GM18909 (cell line): ENCODE data around the gene MATK.

Experiments
- ATAC-seq: cut with Tn5 transposase; IDR thresholded peaks from one replicate; pipeline ENCODE4 v1.9.1; 2021; ENCODE audit warnings: mild to moderate bottlenecking; ENCODE audit not compliant: unreplicated experiment, poor library complexity

The MATK gene, protein sequence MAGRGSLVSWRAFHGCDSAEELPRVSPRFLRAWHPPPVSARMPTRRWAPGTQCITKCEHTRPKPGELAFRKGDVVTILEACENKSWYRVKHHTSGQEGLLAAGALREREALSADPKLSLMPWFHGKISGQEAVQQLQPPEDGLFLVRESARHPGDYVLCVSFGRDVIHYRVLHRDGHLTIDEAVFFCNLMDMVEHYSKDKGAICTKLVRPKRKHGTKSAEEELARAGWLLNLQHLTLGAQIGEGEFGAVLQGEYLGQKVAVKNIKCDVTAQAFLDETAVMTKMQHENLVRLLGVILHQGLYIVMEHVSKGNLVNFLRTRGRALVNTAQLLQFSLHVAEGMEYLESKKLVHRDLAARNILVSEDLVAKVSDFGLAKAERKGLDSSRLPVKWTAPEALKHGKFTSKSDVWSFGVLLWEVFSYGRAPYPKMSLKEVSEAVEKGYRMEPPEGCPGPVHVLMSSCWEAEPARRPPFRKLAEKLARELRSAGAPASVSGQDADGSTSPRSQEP

DNA sequence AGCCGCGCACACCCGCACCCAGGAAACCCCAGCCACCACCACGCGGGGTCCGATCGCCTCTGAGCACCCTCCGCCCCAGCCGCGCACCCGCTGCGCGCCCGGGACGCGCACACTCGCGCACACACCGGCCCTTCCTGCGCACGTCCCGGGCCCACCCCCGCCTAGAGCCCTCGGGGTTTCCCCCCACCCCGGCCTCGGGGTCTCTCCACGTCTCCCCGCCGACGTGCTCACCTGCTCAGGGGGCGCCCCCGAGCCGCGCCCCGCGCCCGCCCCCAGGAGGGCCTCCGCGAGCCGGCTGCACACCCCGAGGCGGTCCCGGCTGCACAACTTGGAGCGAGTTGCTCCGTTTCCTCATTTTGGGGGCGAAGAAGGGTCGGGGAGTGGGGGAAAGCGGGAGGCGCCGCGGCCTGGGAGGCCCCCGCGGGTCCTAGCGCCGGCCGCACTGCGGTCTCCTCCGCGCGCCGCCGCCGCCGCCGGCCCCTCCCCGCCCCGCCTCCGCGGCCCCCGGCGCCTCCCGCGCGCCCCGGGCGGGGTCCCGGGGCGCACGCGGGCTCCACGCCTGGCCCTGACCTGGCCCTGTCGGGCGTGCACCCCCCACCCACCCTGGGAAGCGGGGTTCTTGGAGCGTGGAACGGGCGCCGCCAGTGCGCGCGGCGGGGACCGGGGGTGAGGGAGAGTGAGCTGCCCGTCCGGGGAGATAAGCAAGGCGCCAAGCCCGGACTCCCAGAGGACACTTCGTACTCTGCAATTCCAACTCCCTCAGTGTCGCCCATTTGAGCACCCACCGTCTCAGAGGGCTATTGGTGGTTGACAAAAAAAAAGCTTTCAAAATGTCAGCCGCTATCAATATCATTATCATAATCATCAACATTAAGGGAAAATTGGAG is at the start of gene MATK:
MATK (minus strand) TSS at position 444 of the 887 bp plus-strand sequence. CDS start 1,246 bp downstream, outside the sequence.
- ATAC-seq: no peak

DNA sequence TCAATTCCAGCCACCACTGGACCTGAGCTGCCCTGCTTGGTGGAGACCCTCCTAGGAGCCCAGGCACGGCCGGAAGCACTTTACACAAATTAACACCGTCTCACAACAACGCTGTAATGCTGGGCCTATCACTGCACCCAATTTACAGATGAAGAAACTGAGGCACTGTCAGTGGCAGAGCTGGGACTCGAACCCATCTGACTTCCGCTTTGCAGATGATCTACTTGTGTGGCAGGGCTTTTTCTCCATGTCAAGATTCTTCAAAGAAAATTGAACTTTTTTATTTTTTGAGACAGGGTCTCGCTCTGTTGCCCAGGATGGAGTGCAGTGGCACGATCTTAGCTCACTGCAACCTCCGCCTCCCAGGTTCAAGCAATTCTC is 48.9 kb upstream of the MATK start:
- ATAC-seq: no peak

DNA sequence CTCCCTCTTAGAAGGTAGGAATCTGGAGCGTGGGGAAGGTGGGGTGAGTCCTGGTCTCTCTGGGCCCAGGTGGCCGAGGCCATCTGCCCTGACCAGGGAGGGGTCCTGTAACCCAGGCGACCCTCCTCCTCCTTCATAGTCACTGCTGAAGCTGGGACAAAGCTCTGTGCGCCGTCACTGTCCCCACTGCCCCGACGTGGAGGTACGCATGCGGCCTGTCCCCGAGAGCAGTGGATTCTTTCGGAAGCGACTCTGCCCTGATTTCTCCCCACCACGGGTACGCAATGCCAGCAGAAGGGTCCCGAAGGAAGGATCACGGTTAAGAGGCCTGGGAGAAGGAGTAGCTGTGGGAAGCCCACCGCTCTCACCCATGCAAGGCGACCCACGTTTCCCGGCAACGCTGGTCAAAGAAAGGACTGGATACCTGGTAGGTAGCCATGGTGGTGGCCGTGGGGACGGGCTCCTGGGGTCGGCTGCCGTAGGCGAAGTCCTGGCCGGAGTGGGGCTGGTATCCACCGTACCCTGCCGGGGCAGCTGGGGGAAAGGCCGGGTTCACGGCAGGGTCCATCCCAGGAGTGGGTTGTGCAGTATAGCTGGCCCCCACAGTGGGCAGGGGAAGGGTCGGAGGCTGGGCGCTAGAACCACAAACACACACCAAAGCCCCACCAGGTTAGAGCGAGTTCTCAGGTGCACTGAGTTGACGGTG is 48.3 kb upstream of the MATK start:
- ATAC-seq: no peak

DNA sequence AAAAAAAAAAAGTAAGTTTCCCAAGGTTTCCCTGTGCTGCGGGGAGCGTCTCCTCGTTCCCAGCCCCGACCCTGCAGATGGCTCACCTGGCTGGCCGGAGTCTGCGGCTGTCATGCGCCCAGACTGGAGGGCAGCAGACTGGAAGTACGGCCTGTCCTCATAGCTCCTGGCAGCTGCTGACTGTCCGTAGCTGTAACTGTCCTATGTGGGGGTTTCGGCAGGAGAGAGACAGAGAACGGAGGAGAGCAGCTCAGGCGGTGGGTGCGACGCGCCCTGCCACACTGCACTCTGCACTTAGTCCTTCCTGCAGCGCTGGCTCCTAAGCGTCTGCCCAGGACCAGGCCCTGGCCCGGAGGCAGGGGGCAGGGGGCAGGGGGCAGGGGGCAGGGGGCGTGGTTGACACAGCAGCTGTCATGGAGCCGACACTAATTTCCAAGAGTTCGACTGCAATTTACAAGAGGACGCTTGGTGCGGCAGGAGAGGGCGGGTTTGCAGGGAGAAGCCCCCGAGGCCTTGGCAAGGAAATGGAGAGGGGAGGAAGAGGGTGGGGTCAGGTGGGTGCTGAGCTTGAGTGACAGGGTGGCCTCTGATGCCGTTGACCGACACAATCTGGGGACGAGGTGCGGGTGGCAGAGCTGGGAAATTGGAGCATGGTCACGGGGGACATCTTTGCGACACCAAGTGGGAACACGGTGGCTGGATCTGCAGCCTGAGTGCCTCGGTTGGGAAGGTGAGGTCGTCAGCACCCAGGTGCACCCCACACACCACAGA is 47.6 kb upstream of the MATK start:
- no peak for ATAC-seq

DNA sequence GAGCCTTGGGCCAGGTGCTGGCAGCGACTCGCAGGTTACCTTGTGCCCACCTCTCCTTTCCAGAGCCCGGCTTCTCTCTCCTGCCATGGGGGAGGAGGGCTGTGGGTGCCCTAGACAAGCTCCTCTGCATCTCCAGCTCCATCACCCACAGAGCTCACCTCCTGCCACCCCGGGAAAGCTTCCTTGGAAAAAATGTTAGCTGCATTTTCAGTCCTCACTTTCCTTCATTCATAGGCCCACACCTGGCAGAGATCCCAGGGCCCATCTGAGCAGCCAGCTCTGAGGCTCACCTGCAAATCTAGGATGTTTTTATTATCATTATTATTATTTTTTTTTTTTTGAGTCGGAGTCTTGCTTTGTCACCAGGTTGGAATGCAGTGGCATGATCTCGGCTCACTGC is 45.8 kb upstream of the MATK start:
- no peak for ATAC-seq

DNA sequence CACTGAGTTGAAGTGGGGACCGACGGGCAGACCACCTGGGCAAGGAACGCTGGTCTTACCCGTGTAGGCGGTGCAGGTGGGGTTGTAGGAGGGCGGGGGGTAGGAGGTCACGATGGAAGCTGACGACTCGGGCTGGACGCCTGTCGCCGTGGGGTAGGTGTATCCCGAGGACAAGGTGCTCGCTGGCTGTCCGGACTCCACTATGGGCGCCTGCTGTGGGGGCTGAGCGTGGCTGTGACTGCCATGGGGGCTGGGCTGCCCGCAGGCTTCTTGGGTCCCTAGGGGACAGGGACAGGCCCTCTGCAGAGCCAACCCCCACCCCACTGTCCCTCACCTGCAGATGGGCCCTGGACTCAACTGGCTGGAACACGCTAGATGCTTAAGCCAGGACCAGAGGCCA is 45.4 kb upstream of the MATK start:
- no peak for ATAC-seq

DNA sequence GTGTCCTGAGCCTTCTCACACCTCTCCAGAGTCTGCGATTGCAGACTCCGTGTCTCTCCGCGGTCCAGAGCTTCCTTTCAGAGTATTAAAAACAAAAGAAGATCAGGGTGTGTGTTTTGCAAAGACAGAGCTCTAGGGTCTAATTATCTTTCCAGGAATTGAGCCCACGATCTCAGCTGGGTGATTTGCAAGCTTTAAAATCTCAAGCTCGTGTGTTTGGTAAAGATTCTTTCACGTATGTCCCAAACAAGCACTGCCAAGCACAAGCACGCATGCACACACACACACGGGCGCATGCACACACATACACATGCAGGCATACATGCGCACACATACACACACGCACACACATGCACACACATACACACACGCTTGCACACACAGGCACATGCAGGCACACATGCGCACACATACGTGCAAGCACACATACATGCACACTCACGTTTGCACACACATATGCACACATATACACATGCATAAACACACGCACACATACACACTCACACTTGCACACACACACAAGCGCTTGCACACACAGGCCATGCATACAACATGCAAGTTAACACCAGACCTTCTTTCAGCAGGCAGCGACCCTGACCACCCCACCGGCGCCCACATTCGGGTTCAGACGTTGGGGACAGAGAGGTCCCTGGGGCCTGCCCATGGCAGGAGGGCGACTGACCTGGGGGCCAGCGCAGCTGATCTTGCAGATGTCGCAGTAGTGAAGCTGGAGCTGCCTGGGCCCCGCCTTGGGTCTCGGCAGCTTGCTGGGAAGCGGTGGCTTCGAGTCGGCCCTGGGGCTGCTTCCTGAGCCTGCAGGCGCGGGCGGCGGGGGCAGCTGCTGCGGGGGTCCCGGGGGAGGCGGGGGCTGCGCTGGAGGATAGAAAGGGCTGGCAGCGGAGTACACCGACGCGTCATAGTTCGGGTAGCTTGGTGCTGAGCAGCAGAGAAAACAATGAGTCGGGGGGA is 44.7 kb upstream of the MATK start:
- ATAC-seq: no peak

DNA sequence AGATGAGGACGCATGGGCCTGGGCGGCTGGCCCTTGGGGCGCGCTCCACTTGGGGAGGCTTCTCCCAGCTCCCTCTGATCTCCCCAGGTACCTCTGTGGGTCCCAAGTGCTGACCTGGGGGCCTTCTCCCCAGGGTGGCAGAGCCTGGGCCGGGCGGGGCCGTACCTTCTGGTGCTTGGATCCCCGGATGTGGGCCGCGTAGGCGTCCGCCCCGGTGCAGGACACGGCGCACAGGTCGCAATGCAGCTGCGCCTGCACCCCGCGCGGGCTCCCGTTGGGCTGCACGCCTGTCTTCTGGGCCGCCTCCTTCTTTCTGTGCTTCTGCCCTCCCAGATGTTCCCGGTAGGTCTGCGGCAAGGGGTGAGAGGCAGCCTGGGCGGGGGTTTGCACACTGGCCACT is 41.1 kb upstream of the MATK start:
- ATAC-seq: no peak

DNA sequence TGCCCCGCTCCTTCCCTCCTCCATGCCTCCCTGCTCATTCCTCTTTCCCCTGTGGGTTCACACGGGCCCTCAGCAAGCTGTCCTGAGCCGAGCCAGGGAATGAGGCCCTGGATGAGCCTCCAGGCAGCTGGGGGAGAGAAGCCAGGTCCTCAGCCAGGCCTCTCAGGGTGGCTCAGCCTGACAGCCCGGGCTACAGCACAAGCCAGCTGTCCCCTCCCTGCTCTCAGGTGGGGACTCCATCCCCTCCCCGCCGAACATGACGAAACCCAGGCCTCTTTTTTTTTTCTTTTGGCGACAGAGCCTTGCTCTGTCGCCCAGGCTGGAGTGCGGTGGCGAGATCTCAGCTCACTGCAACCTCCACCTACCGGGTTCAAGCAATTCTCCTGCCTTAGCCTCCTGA is 40.0 kb upstream of the MATK start:
- ATAC-seq: no peak

DNA sequence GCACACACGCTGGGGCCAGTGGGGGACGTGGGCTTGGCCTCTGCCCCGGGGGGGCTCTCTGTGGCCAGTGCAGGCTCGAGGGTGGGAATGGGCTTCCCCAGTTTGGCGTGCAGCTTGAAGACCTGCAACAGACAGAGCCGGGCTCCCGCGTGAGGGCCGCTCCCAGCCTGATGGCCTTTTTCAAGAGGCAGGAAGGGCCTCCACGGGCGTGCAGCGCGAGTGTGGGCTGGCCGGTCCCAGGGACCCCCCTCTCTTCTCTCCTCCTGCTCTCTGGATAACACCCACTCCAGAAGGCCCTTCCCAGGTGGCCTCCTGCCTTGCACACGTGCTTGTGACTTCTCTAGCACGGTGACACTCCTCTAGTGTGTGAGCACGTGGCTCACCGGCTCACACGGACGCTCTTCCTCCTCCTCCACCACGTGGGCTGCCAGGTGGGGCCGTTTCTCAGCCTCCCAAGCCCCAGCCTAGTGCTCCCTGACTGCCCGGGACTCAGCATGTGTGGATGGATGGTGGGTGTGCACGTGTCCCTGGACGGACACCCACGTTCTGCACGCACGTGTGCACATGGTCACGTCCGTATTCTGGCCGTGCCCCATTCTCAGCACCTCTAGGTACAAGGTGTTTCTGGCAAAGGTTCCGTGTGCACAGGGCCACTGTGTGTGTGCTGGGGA is 39.2 kb upstream of the MATK start:
- no peak for ATAC-seq

DNA sequence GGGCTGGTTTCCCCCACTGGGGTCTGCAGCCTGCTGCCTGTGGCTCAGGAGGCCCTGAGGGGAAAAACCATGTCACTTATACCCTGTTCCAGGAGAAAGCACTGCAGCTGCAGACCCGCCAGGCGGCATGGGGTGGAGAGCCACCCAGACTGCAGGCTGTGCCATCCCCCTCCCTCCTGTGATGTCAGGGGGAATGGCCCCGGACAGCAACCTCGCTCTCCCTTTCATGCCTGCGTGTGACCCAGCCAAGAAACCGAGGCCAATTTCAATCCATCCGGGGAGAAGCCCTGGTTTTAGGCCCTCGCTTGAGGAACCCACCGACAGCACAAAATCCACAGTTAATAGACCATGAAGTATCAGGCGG is 37.2 kb upstream of the MATK start:
- no peak for ATAC-seq

DNA sequence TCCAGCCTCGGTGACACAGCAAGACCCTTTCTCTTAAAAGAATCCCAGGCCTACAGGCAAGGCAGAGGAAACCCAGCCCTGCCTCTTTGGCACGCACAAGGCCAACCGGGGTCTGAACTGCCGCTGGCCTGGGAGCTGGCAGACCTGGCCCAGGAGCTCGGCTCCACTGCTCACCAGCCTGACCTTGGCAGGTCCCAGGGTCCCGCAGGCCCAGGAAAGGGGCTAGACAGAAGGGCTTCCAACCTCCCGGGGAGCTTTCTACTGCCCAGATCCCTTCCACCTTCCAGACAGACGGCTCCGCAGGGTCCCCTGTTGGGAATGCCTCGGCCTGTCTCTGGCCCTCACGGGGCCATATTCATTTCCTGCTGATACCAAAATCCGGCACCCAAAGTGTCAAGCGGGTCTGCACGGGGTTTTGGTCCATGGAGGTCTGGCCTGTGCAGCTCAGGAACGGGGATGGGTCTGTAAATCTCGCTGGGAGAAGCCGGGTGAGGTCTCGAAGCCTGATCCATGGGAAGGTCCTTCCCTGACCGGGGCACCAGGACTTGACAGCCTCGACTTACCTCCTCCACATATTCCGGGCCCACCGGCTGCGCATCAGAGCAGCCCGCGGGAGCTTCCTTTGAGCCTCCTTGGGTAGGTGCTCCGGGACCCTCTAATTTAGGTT is 36.6 kb upstream of the MATK start:
- ATAC-seq: no peak

DNA sequence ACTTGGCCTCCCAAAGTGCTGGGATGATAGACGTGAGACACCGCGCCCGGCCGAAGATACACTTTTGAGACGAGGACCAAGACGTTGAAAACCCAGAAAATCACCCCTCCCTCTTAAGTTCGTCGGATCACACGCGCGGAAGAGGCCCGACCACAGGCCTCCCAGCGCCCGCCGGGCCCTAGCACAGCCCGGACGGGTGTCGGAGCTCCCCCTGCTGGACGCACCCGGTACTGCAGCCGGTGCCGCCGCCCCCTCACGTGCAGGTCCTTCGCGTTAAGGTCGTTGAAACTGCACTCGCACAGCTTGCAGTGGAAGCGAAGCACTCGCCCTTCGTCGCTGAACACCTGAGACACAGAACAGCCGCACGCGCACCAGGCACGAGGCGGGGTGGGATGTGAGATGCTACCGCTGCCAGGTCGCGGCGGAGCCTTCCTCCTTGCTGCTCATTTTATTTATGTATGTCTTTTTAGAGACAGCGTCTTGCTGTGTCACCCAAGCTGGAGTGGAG is 35.7 kb upstream of the MATK start:
- no peak for ATAC-seq

DNA sequence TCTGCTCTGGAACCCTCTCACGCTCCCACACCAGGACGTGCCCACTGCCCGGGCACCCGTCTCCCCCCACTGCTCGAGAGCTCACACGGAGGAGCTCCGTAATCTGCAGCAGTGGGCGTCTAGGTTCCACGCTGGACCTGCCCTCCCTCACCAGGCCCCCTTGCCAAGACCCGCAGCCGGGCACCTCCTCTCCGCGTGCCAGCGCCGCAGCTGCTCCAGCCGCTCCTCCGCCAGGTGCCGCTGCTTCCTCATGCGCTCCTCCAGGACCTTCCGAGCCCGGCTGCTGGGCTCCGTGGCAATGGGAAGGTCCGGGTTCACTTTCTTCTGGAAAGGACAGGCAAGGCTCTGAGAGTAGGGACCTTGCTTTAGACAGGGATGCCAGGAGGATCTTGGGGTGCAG is 35.0 kb upstream of the MATK start:
- no peak for ATAC-seq

DNA sequence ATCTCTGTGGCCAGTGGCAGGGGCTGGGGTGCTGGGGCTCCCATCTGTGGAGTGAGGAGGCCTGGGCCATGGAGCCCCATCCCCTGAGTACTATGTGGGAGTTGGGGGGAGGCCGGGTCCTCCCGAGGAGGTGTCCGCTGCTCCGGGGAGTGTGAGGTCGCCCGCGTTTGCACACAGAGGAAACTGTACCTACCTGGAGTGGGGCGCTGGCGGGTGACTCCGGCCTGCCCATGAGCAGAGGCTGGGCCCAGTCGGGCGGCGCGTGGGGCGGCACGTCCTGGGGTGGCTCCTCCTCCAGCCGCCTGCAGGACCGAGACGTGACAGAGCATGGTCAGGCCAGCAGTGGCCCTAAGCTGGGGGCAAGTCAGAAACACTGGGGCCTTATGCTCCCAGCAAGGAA is 33.8 kb upstream of the MATK start:
- no peak for ATAC-seq

DNA sequence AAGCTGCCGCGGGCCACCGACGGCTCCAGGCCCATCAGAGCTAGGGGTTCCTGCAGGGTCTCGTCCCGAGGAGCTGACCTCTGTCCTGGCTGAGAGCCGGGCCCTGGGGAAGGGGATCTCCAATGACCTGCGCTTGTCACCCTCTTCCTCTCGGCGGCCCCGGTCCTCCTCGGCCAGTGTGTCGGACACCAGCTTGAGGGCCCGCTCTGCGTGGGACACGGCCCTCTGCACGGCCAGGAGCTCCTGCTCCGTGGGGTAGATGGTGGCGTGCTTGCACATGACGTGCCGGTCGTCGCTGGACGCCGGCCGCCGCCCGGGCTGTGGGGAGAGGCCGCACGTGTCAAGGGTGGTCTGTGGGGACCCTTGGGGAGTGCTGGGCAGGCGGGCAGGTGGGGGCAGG is 32.7 kb upstream of the MATK start:
- ATAC-seq: no peak

DNA sequence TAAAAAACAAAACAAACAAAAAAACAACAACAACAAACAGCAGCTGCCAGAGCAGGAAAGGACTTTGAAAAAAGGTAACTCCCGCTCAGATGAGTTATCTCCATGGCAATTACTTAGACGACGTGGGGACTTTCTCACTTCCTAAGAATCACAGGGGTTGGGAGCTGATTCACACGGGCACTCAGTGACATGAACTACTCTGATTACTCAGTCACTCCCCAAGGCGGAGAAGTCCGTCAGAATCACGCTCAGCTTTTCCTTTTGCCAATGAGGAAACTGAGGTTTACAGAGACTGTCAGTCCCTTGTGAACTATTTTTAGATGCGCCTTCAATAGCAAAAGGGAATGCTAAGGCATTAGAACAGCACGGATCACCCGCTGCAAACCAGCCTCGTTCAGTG is 32.3 kb upstream of the MATK start:
- ATAC-seq: no peak

DNA sequence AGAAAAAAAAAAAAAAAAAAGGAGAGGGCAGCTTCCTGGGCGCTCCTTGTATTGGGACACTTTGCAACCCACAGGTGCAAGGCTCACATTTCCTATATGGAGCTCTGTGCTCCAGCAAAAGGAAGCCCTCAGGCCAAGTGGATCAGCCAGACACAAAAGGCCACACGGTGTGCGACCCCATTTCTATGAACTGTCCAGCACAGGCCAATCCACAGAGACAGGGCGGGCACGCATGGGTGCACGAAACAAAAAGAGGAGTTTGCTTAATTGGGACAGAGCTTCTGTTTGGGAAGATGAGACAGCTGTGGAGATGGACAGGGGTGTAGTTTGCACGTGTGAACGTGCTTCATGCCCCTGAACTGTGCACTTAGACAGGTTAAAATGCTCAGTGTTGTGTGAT is 31.6 kb upstream of the MATK start:
- no peak for ATAC-seq
